Endothelial cell (in vitro differentiated cells): ENCODE data around the gene SPATA31E1. TPM values are rescaled to one million over a fixed set of nuclear protein-coding genes. Genes with fewer than 3 reads are reported as not detected.

Experiments used
- DNase-seq: peaks from one replicate; pipeline ENCODE4 v3.0.0; 2021; ENCODE audit warnings: low spot score
- H3K27ac Mint-ChIP-seq: one replicate; pipeline ENCODE4 v1.8.0; 2021; ENCODE audit warnings: mixed read lengths, inconsistent platforms; ENCODE audit not compliant: unreplicated experiment
- H3K27me3 Mint-ChIP-seq: one replicate; pipeline ENCODE4 v1.8.0; 2021; ENCODE audit warnings: mild to moderate bottlenecking, moderate library complexity, mixed read lengths, inconsistent platforms; ENCODE audit not compliant: unreplicated experiment
- H3K36me3 Mint-ChIP-seq: one replicate; pipeline ENCODE4 v1.8.0; 2021; ENCODE audit warnings: mild to moderate bottlenecking, low read depth, mixed read lengths, inconsistent platforms; ENCODE audit not compliant: unreplicated experiment
- H3K4me1 Mint-ChIP-seq: one replicate; pipeline ENCODE4 v1.8.0; 2021; ENCODE audit warnings: mild to moderate bottlenecking, mixed read lengths, inconsistent platforms; ENCODE audit not compliant: unreplicated experiment
- H3K4me3 Mint-ChIP-seq: one replicate; pipeline ENCODE4 v1.8.0; 2021; ENCODE audit warnings: mild to moderate bottlenecking, mixed read lengths, inconsistent platforms; ENCODE audit not compliant: unreplicated experiment
- H3K9me3 Mint-ChIP-seq: one replicate; pipeline ENCODE4 v1.8.0; 2021; ENCODE audit warnings: mixed read lengths, inconsistent platforms; ENCODE audit not compliant: unreplicated experiment
- CTCF ChIP-seq: fragments of 200-600 bp; sonication (generic); IDR thresholded peaks from one replicate; pipeline ENCODE4 v1.5.0; 2021; ENCODE audit warnings: antibody characterized with exemption; ENCODE audit not compliant: unreplicated experiment
- total RNA-seq: library from RNA; stranded (reverse); fragmentation: NEBNext Ultra II Directional; extraction: Animal tissue kit (Norgen Biotek cat#: 25700); gene quantifications from one replicate; pipeline ENCODE4 v1.2.1, GENCODE V29; 2021; ENCODE audit not compliant: unreplicated experiment

Gene SPATA31E1
- total RNA-seq, 1 donor from 2014 or later: 0.05 TPM

GRCh38 chr9:87857948-87858335 lies 24.7 kb upstream of the SPATA31E1 start:
- H3K4me1 Mint-ChIP-seq: peaks cover 4% of the 10 kb centered on the region
- DNase-seq: no peak
- peaks cover 15% of the 10 kb centered on the region for H3K27me3 Mint-ChIP-seq
- H3K4me3 Mint-ChIP-seq: no peak overlapping the region
- peaks cover 10% of the 10 kb centered on the region for H3K36me3 Mint-ChIP-seq
- no peak for TF ChIP-seq CTCF
- peaks cover 4% of the 10 kb centered on the region for H3K9me3 Mint-ChIP-seq
- H3K27ac Mint-ChIP-seq: no peak overlapping the region

GRCh38 chr9:87859137-87859536 lies 23.5 kb upstream of the SPATA31E1 start:
- Mint-ChIP-seq H3K27me3 (peaks cover 17% of the 10 kb centered on the region), H3K9me3 (peaks cover 4% of the 10 kb centered on the region), H3K4me1 (peaks cover 7% of the 10 kb centered on the region), H3K27ac (no peak overlapping the region), H3K4me3 (no peak overlapping the region), H3K36me3 (peaks cover 10% of the 10 kb centered on the region)
- DNase-seq: no peak
- no peak for TF ChIP-seq CTCF

GRCh38 chr9:87859786-87860185 lies 22.9 kb upstream of the SPATA31E1 start:
- no peak for DNase-seq
- Mint-ChIP-seq H3K4me1 (peaks cover 7% of the 10 kb centered on the region), H3K4me3 (no peak overlapping the region), H3K27me3 (peaks cover 16% of the 10 kb centered on the region), H3K27ac (no peak overlapping the region), H3K9me3 (peaks cover 4% of the 10 kb centered on the region), H3K36me3 (peaks cover 10% of the 10 kb centered on the region)
- no peak for TF ChIP-seq CTCF

- no peak overlapping the region for H3K27ac Mint-ChIP-seq
- no peak for TF ChIP-seq CTCF
- peaks cover 7% of the 10 kb centered on the region for H3K4me1 Mint-ChIP-seq
- no peak overlapping the region for H3K4me3 Mint-ChIP-seq
- peaks cover 4% of the 10 kb centered on the region for H3K9me3 Mint-ChIP-seq
- H3K36me3 Mint-ChIP-seq: peaks cover 10% of the 10 kb centered on the region
- peaks cover 9% of the 10 kb centered on the region for H3K27me3 Mint-ChIP-seq
- no peak for DNase-seq
These were observed 21.3 kb upstream of the SPATA31E1 start for GRCh38 chr9:87861332-87861731.

GRCh38 chr9:87862536-87863268 lies 20.0 kb upstream of the SPATA31E1 start:
- peaks cover 7% of the 10 kb centered on the region for H3K4me1 Mint-ChIP-seq
- DNase-seq: no peak
- peaks cover 7% of the 10 kb centered on the region for H3K27me3 Mint-ChIP-seq
- TF ChIP-seq CTCF: no peak
- H3K27ac Mint-ChIP-seq: no peak overlapping the region
- H3K36me3 Mint-ChIP-seq: peaks cover 10% of the 10 kb centered on the region
- H3K9me3 Mint-ChIP-seq: peaks cover 4% of the 10 kb centered on the region
- H3K4me3 Mint-ChIP-seq: no peak overlapping the region
